Osteocyte (in vitro differentiated cells): ENCODE measurements around the gene LDAF1. TPM values are rescaled to one million over a fixed set of nuclear protein-coding genes. Genes with fewer than 3 reads are reported as not detected.
"Not testable (repeated sequence)": the region's sequence is repeated elsewhere in the genome, so short reads cannot be mapped to it uniquely, and the experiment has no call there.

Experiments used
- DNase-seq: peaks from one replicate; pipeline ENCODE4 v3.0.0; 2021; ENCODE audit warnings: mixed read lengths; ENCODE audit not compliant: unreplicated experiment; ENCODE audit errors: extremely low spot score
- H3K27ac Mint-ChIP-seq: one replicate; pipeline ENCODE4 v1.8.0; 2021; ENCODE audit warnings: mild to moderate bottlenecking, mixed read lengths; ENCODE audit not compliant: unreplicated experiment
- H3K27me3 Mint-ChIP-seq: one replicate; pipeline ENCODE4 v1.8.0; 2021; ENCODE audit warnings: mixed read lengths; ENCODE audit not compliant: unreplicated experiment
- H3K36me3 Mint-ChIP-seq: one replicate; pipeline ENCODE4 v1.8.0; 2021; ENCODE audit warnings: mixed read lengths; ENCODE audit not compliant: unreplicated experiment
- H3K4me1 Mint-ChIP-seq: one replicate; pipeline ENCODE4 v1.8.0; 2021; ENCODE audit warnings: mixed read lengths; ENCODE audit not compliant: unreplicated experiment
- H3K4me3 Mint-ChIP-seq: one replicate; pipeline ENCODE4 v1.8.0; 2021; ENCODE audit warnings: mild to moderate bottlenecking, moderate library complexity, mixed read lengths; ENCODE audit not compliant: unreplicated experiment
- H3K9me3 Mint-ChIP-seq: one replicate; pipeline ENCODE4 v1.8.0; 2021; ENCODE audit warnings: mixed read lengths; ENCODE audit not compliant: unreplicated experiment
- CTCF ChIP-seq: fragments of 200-600 bp; sonication (generic); IDR thresholded peaks from 2 replicates; pipeline ENCODE4 v1.5.0; 2021; ENCODE audit warnings: antibody characterized with exemption, mild to moderate bottlenecking, moderate library complexity
- total RNA-seq: library from RNA; stranded (reverse); gene quantifications from 2 replicates; pipeline ENCODE4 v1.2.1, GENCODE V29; 2021

LDAF1 gene
- total RNA-seq, 1 donor from 2014 or later = 24.8 TPM

DNA sequence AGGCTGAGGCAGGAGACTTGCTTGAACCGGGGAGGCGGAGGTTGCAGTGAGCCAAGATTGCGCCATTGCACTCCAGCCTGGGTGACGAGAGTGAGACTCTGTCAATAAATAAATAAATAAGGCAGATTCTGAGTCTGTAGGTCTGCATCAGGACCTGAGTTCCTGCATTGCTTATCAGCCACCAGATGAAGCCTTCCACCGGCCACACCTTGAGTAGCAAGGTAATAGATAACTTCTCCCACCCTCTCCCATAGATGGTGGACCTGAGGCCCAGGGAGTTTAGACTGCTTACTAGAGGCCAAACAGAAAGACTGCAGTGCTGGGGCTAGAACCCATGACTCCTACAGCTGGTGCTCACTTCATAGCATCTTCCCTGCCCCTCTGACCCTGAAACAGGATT, 30.8 kb downstream of the LDAF1 start:
- TF ChIP-seq CTCF = no peak

GRCh38 chr16:21190013-21190412, 31.5 kb downstream of the LDAF1 start:
- TF ChIP-seq CTCF = no peak
- Mint-ChIP-seq H3K27me3 (peaks cover 25% of the 10 kb centered on the region), H3K4me1 (peaks cover 7% of the 10 kb centered on the region), H3K36me3 (no peaks in the 10 kb centered on the region), H3K9me3 (no peaks in the 10 kb centered on the region), H3K4me3 (no peak overlapping the region), H3K27ac (no peak overlapping the region)
- DNase-seq = no peak

More for the DNA sequence above, 30.8 kb downstream of the LDAF1 start:
- peaks cover 7% of the 10 kb centered on the region for H3K4me1 Mint-ChIP-seq
- peaks cover 19% of the 10 kb centered on the region for H3K27me3 Mint-ChIP-seq
- no peak for DNase-seq
- H3K4me3 Mint-ChIP-seq = no peak overlapping the region
- H3K27ac Mint-ChIP-seq = no peak overlapping the region
- no peaks in the 10 kb centered on the region for H3K36me3 Mint-ChIP-seq
- no peaks in the 10 kb centered on the region for H3K9me3 Mint-ChIP-seq

- H3K27ac Mint-ChIP-seq = no peak overlapping the region
- H3K4me3 Mint-ChIP-seq = no peak overlapping the region
- H3K36me3 Mint-ChIP-seq = no peaks in the 10 kb centered on the region
- no peaks in the 10 kb centered on the region for H3K9me3 Mint-ChIP-seq
- peaks cover 7% of the 10 kb centered on the region for H3K4me1 Mint-ChIP-seq
- DNase-seq = no peak
- TF ChIP-seq CTCF = no peak
- H3K27me3 Mint-ChIP-seq = peaks cover 28% of the 10 kb centered on the region
Measured at GRCh38 chr16:21190599-21190998, 32.1 kb downstream of the LDAF1 start.

GRCh38 chr16:21192991-21193390, 34.5 kb downstream of the LDAF1 start:
- no peak overlapping the region for H3K4me3 Mint-ChIP-seq
- no peak for TF ChIP-seq CTCF
- peaks cover 7% of the 10 kb centered on the region for H3K4me1 Mint-ChIP-seq
- no peak for DNase-seq
- no peaks in the 10 kb centered on the region for H3K9me3 Mint-ChIP-seq
- H3K27ac Mint-ChIP-seq = no peak overlapping the region
- no peaks in the 10 kb centered on the region for H3K36me3 Mint-ChIP-seq
- H3K27me3 Mint-ChIP-seq = peaks cover 37% of the 10 kb centered on the region

GRCh38 chr16:21194771-21195301, 36.4 kb downstream of the LDAF1 start:
- H3K4me3 Mint-ChIP-seq = no peak overlapping the region
- no peak for TF ChIP-seq CTCF
- H3K4me1 Mint-ChIP-seq = no peaks in the 10 kb centered on the region
- peaks cover 43% of the 10 kb centered on the region for H3K27me3 Mint-ChIP-seq
- no peaks in the 10 kb centered on the region for H3K36me3 Mint-ChIP-seq
- no peak overlapping the region for H3K27ac Mint-ChIP-seq
- DNase-seq = no peak
- no peaks in the 10 kb centered on the region for H3K9me3 Mint-ChIP-seq

GRCh38 chr16:21195330-21195729, 36.9 kb downstream of the LDAF1 start:
- not testable (repeated sequence) for H3K27ac Mint-ChIP-seq, H3K4me1 Mint-ChIP-seq, H3K9me3 Mint-ChIP-seq, H3K4me3 Mint-ChIP-seq, DNase-seq, H3K36me3 Mint-ChIP-seq
- peaks cover 43% of the 10 kb centered on the region for H3K27me3 Mint-ChIP-seq
